RKO (cell line): ENCODE data around the gene SATL1.
"Not testable (repeated sequence)": the region's sequence is repeated elsewhere in the genome, so short reads cannot be mapped to it uniquely, and the experiment has no call there.

Experiments
- DNase-seq: peaks from one replicate; pipeline ENCODE4 v3.0.0-alpha.2; 2016; ENCODE audit warnings: low spot score

The SATL1 gene

DNA sequence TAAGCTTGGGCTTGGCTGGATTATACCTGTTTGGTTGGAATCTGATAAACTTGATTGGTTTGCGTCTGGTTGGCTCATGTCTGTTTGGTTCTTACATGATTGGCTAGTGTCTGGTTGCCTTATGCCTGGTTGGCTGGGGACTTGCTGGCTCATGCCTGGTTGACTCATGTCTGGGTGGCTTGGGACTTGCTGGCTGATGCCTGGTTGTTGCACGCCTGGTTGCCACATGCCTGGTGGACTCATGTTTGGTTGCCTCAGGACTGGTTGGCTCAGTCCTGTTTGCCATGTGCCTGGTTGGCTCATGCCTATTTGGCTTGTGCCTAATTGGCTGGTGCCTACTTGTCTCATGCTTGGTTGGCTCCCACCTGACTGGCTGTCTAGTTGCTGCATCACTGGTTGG, 135.4 kb downstream of the SATL1 start:
- no peak for DNase-seq

DNA sequence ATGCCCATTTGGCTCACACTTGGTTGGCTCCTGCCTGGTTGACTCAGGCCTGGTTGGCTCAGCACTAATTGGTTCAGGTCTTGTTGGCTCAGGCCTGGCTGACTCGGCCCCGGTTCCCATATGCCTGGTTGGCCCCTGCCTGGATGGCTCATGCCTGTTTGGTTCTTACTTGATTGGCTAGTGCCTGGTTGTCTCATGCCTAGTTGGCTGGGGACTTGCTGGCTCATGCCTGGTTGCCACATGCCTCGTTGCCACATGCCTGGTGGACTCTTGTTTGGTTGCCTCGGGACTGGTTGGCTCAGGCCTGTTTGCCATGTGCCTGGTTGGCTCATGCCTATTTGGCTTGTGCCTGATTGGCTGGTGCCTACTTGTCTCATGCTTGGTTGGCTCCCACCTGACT, 136.2 kb downstream of the SATL1 start:
- DNase-seq, result peak; percentile 58

DNA sequence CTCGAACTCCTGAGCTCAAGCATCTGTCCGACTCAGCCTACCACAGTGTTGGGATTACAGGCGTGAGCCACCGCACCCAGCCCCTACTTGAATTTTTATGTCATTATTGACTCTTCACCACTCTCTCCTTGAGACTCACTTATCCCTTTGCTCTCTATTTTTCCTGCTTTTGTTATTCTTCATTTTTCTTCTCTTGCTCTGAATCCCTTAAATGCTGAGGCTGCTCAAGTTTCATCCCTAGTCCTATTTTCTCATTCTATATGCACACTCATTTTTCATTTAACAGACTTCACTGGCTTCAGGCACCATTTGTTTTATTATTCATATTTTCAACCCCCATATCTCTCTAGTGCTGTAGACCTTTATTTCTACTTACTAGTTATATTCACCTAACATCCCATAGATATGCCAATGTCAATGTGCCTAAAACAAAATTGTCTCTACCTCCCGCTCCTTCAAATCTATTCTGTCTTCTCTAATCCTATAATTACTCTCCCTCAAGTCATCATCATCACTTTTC, 154.2 kb downstream of the SATL1 start:
- DNase-seq, result no peak

DNA sequence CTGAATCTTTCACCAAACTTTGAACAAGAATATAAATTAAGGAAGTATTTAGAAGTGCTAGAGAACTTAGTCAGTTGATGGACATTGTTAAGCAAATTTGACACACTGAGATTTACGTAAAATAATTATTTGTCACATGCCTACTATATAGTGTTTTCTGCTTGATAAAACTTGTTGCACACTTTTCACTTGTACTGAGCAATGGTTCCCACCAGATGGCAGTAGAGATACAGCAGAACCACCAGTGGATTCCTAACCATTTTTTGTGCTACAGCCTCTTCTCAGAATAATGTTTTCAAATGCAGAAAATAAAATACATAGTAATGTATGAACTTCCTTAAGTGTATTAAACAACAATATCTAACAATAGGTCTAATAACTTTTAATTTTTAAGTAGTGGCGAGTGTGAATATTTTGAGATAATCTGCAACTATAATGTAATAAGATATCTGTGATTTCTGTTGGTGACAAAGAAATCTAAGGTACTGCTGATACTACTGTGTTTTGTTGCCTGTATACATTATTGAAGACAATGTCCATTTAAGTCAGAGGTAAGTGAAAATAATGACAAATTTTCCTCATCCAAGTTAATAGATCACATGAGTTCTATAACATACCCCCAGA, 158.7 kb downstream of the SATL1 start:
- peak; percentile 54 for DNase-seq

- not testable (repeated sequence) for DNase-seq
Measured at GRCh38 chrX:85077247-85077646, 166.3 kb downstream of the SATL1 start.

GRCh38 chrX:85065512-85066198, 177.9 kb downstream of the SATL1 start:
- DNase-seq, result no peak

DNA sequence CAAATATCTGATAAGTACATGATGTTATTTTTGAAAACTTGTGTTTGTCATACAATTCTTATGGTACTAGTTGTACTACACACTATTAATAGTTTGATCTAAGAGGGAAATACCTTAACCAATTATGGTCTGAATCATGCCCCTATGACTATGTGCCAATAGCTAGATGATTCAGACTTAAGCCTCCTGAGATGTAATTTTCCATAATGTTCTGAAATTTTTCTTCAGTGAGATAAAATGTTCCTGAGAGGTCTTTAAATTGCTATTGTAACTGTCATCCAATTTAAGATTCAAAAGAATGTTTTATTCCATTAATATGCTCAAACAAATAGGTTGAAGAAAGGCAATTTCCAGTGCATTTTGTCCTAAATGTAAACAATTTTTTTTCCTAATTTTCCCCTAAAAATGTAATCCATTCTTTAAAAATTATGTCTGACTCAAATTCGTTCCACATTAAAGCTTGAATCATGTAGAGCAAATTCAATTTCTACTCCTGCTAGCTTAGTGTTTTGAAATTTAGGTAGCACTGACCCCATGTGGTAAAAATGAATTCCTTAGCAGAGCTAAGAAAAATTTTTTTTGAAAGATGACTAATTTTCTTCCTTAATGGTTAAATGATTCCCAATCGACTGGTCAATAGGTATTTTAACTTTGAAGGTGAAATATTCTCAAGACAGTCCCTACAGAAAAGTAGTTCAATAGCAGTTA, 190.8 kb downstream of the SATL1 start:
- DNase-seq, result peak; percentile 81

DNA sequence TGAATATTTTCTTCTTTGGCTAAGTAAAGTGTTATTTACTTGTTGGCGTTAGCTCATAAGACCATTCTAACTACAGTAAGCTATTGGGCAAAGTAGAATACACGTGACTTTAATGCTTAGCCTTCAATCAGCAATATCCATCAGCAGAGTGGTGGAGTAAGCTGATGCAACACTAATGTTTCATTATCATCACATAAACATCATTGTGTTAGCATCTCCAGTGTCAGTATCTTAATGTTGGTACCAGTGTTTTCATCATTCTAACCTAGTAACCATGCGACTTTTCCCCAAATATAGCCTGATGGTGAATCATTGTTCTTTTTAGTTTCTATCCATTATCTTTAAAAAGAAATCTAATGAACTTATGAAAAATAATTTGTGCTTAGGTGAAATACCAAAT, 191.4 kb downstream of the SATL1 start:
- peak; percentile 3 for DNase-seq

- no peak for DNase-seq
Measured at GRCh38 chrX:85051627-85052026, 192.0 kb downstream of the SATL1 start.
